ENCODE measurements around the gene CCL2. TPM values are rescaled to one million over a fixed set of nuclear protein-coding genes. Genes with fewer than 3 reads are reported as not detected.

The CCL2 gene
- total RNA-seq, 1 donor from 2014 or later, result 14.3 TPM

DNA sequence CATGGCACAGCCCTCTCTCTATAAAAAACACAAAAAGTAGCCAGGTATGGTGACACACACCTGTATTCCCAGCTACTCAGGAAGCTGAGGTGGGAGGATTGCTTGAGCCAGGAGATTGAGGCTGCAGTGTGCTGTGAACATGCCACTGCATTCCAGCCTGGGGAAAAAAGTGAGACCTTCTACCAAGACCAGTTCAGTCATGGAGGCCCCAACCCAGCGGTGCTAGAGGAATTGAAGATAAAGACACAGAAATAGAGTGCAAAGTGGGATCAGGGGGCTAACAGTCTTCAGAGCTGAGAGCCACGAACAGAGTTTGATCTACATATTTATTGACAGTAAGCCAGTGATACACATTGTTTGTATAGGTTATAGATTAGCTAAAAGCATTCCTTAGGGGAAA, 48.5 kb downstream of the CCL2 start:
- DNase-seq (ENCODE audit: low read depth), result no peak
- Histone ChIP-seq H3K4me3 (ENCODE audit: low read depth, low read length) (no peak overlapping the region), H3K27me3 (ENCODE audit: control insufficient read depth, insufficient read depth, low read length) (no peaks in the 10 kb centered on the region), H3K36me3 (ENCODE audit: control insufficient read depth, insufficient read depth, low read length) (no peaks in the 10 kb centered on the region)
- TF ChIP-seq, protein P1, sequence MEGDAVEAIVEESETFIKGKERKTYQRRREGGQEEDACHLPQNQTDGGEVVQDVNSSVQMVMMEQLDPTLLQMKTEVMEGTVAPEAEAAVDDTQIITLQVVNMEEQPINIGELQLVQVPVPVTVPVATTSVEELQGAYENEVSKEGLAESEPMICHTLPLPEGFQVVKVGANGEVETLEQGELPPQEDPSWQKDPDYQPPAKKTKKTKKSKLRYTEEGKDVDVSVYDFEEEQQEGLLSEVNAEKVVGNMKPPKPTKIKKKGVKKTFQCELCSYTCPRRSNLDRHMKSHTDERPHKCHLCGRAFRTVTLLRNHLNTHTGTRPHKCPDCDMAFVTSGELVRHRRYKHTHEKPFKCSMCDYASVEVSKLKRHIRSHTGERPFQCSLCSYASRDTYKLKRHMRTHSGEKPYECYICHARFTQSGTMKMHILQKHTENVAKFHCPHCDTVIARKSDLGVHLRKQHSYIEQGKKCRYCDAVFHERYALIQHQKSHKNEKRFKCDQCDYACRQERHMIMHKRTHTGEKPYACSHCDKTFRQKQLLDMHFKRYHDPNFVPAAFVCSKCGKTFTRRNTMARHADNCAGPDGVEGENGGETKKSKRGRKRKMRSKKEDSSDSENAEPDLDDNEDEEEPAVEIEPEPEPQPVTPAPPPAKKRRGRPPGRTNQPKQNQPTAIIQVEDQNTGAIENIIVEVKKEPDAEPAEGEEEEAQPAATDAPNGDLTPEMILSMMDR (IDR thresholded peaks at IDR 0.05; ENCODE audit: insufficient read depth, low read length, poor library complexity, severe bottlenecking), result no peak

DNA sequence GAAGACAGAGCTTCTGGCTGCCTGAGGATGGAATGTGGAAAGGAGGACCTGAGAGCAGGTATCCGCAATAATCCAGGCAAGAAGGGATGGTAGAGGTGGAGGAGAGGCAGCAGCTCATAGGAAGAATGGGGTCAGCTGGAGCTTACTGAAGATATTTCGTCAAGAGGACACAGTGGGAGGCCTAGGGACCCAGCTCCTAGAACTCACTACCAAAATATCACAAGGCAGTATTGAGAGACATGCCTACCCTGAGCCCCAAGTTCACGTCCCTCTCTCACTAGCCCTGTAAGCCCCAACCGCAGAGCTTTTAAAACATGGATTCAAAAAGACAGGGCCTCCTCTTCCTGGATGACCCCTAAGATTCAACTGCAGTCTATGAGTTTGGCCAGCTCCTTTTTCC, 50.0 kb downstream of the CCL2 start:
- no peaks in the 10 kb centered on the region for H3K36me3 ChIP-seq (ENCODE audit: control insufficient read depth, insufficient read depth, low read length)
- TF ChIP-seq, protein P1 (IDR thresholded peaks at IDR 0.05; ENCODE audit: insufficient read depth, low read length, poor library complexity, severe bottlenecking), result no peak
- no peak for DNase-seq (ENCODE audit: low read depth)
- H3K27me3 ChIP-seq (ENCODE audit: control insufficient read depth, insufficient read depth, low read length), result no peaks in the 10 kb centered on the region
- H3K4me3 ChIP-seq (ENCODE audit: low read depth, low read length), result no peak overlapping the region

DNA sequence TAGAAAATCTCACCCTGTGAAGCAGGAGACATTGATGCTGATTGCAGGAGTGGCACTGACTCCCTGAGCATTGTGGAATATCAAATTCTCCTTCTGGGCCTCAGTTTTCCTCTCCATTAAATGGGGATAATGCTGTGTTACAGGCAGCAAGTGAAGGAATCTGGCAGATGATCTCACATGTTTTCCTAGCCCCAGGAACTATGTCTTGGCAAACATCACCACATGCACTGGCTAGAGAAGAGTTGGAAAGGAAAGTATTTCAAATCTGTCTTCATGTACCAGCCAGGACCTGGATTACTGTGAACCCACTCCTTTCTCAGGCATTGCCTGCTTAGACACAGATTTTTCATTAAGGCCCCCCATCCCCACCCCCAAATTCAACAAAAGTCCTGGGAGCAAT, 50.5 kb downstream of the CCL2 start:
- Histone ChIP-seq H3K36me3 (ENCODE audit: control insufficient read depth, insufficient read depth, low read length) (no peaks in the 10 kb centered on the region), H3K27me3 (ENCODE audit: control insufficient read depth, insufficient read depth, low read length) (no peaks in the 10 kb centered on the region), H3K4me3 (ENCODE audit: low read depth, low read length) (no peak overlapping the region)
- TF ChIP-seq, protein P1 (IDR thresholded peaks at IDR 0.05; ENCODE audit: insufficient read depth, low read length, poor library complexity, severe bottlenecking), result no peak
- no peak for DNase-seq (ENCODE audit: low read depth)

DNA sequence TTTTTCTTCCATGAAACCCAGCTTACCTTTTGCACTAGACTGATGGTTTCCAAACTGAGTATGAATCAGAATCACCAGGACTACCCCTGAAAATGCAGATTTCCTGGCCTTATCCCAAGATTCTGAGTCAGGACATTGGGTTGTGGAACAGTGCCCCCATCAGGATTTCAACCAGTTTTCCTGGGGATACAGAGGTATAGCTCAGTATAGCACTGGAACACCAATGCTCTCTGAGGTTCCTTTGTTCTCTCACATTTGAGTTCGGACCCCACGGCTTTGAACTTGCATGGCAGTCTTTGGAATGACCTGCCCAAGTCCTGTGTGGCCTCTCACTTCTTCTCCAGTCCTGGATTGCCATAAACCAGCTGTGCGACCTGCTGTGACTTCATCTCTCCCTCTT, 51.4 kb downstream of the CCL2 start:
- Histone ChIP-seq H3K4me3 (ENCODE audit: low read depth, low read length) (no peak overlapping the region), H3K27me3 (ENCODE audit: control insufficient read depth, insufficient read depth, low read length) (no peaks in the 10 kb centered on the region), H3K36me3 (ENCODE audit: control insufficient read depth, insufficient read depth, low read length) (no peaks in the 10 kb centered on the region)
- TF ChIP-seq, protein P1 (IDR thresholded peaks at IDR 0.05; ENCODE audit: insufficient read depth, low read length, poor library complexity, severe bottlenecking), result peak; percentile 15
- no peak for DNase-seq (ENCODE audit: low read depth)

Other genes with a start within 250 kb of the CCL2 start
- not detected in 2 replicates for gene CCL7, start 14.9 kb downstream of the CCL2 start, total RNA-seq
- not detected in 2 replicates for gene CCL11, start 30.5 kb downstream of the CCL2 start, total RNA-seq
- not detected in 2 replicates for gene CCL8, start 64.2 kb downstream of the CCL2 start, total RNA-seq
- gene CCL13, start 101.2 kb downstream of the CCL2 start, total RNA-seq, result not detected in 2 replicates
- not detected in 2 replicates for gene CCL1, start 107.9 kb downstream of the CCL2 start, total RNA-seq